NB4 (cell line): ENCODE measurements around the gene MEN1.

Experiments used
- CTCF ChIP-seq: IDR thresholded peaks from one replicate; pipeline ENCODE4 v1.5.1; 2012; ENCODE audit warnings: low read depth, low read length
- MYC ChIP-seq: IDR thresholded peaks from 2 replicates; pipeline ENCODE4 v1.6.1; 2011; ENCODE audit warnings: low read depth, low read length
- POLR2A ChIP-seq: IDR thresholded peaks from 2 replicates; pipeline ENCODE4 v1.6.1; 2011; ENCODE audit warnings: mild to moderate bottlenecking; ENCODE audit not compliant: insufficient read length; ENCODE audit errors: extremely low read depth

- TF ChIP-seq CTCF, result no peak
- no peak for TF ChIP-seq POLR2A
- no peak for TF ChIP-seq MYC
Observed at GRCh38 chr11:64799256-64799622, 11.1 kb downstream of the MEN1 start.
